ENCODE data around the gene HBS1L. TPM values are rescaled to one million over a fixed set of nuclear protein-coding genes. Genes with fewer than 3 reads are reported as not detected.

HBS1L gene
- total and polyA plus RNA-seq, 9 of the 15 experiments (the other 6 are each of a cell fraction or from before 2014, with no cell fraction given): 101 to 199 (median 145) TPM

DNA sequence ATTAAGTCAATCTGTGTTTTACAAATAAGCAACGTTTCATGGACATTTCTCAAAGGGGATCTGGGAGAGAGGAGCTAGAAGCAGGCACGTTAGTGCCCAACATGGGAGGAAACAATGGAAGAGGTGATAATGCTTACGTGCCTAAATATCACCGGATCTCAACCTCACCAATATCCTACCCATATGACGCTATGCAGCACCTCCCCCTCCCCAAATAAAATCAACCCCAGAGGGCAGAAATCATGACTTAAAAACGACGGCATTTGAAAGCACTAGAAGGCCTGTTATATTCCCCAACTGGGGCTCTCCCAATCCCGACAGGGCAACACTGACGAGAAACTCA is 425 bp downstream of the HBS1L start:
- ATAC-seq: peak; percentile 39
- Histone ChIP-seq H3K4me2 (ENCODE audit: insufficient read depth, low read length) (peak overlapping the region; percentile 89), H3K79me2 (ENCODE audit: control insufficient read depth, insufficient read depth, low read length) (peaks cover 63% of the 10 kb centered on the region), H3K27me3 (ENCODE audit: control insufficient read depth in 2 of 2, insufficient read depth in 2 of 2, low read length in 2 of 2) (no peaks in the 10 kb centered on the region), H3K9me3 (replicated peaks; ENCODE audit: control insufficient read depth, insufficient read depth, low read depth, low read length) (no peaks in the 10 kb centered on the region), H3K9ac (ENCODE audit: insufficient read depth in 1 of 2, low read depth in 2 of 2, low read length in 2 of 2) (peak overlapping the region; percentile 94 to 95), H3K9me1 (ENCODE audit: control insufficient read depth, insufficient read depth, low read length) (no peaks in the 10 kb centered on the region), H4K20me1 (replicated peaks; ENCODE audit: control insufficient read depth, insufficient read depth, low read length) (0 out of 2 replicates have a peak, but pooled peaks cover 3% of the 10 kb centered on the region), H3K27ac (ENCODE audit: extremely low read depth, low read depth, low read length) (peak overlapping the region; percentile 94), H3K36me3 (ENCODE audit: control insufficient read depth, insufficient read depth, low read length) (peaks cover 29% of the 10 kb centered on the region), H2AFZ (ENCODE audit: low read depth, low read length) (peak overlapping the region; percentile 82), H3K4me1 (replicated peaks in 1 of 2; ENCODE audit: control insufficient read depth in 2 of 2, insufficient read depth in 2 of 2, low read length in 2 of 2) (peaks cover 3 to 11% of the 10 kb centered on the region in 2 experiments; a peak in 4 of 5 replicates), H3K4me3 (peak overlapping the region; percentile 70)
- in situ Hi-C loops (cut with MboI) (no loop called here), intact Hi-C loops (cut with micrococcal nuclease) (loop anchor here (2.0 to 5.0 kb wide), 3 partner anchors 33 to 268 kb away; no protein-coding TSS in a partner anchor)
- CTCF ChIA-PET (ENCODE audit: low intra/inter-chr PET ratio): no interaction called here
- peak; percentile 22 to 53 (median 34) for DNase-seq (ENCODE audit: extremely low read depth in 1 of 4, low spot score in 3 of 4)
- 1% methylated on average over 9 of the region's 9 CpGs for WGBS (ENCODE audit: insufficient coverage, low coverage, missing lambda C conversion rate)
- peak; percentile 15 for FAIRE-seq
- POLR2A ChIA-PET: interaction anchor here (0.5 to 3.7 kb wide), 15 partner anchors 8 to 1236 kb away, joined by 3 to 36 read pairs (median 4); partner anchors contain the start of gene MYB
- BruUV-seq (replicated peaks): TSS peak; percentile 63
- peak; percentile 66 for TF ChIP-seq ZNF316 (IDR thresholded peaks at IDR 0.05)
- TF ChIP-seq DPF2 (IDR thresholded peaks at IDR 0.05): peak; percentile 26; the same call in 1 of the 2 replicates
- 0 out of 2 replicates have a peak, but pooled peaks have one; percentile 46 for TF ChIP-seq NR1H2 (CRISPR knock-in tag; IDR thresholded peaks at IDR 0.05)
- TF ChIP-seq TCF3 (CRISPR knock-in tag; IDR thresholded peaks at IDR 0.05): 0 out of 2 replicates have a peak, but pooled peaks have one; percentile 8
- TF ChIP-seq TARDBP (IDR thresholded peaks at IDR 0.05): 0 out of 2 replicates have a peak, but pooled peaks have one; percentile 4
- no peak for TF ChIP-seq ZNF174 (CRISPR knock-in tag; IDR thresholded peaks at IDR 0.05)
- no peak for TF ChIP-seq NR2C1 (IDR thresholded peaks at IDR 0.05)
- no peak for TF ChIP-seq NR2C1 (tag; IDR thresholded peaks at IDR 0.05)
- TF ChIP-seq, protein P1, sequence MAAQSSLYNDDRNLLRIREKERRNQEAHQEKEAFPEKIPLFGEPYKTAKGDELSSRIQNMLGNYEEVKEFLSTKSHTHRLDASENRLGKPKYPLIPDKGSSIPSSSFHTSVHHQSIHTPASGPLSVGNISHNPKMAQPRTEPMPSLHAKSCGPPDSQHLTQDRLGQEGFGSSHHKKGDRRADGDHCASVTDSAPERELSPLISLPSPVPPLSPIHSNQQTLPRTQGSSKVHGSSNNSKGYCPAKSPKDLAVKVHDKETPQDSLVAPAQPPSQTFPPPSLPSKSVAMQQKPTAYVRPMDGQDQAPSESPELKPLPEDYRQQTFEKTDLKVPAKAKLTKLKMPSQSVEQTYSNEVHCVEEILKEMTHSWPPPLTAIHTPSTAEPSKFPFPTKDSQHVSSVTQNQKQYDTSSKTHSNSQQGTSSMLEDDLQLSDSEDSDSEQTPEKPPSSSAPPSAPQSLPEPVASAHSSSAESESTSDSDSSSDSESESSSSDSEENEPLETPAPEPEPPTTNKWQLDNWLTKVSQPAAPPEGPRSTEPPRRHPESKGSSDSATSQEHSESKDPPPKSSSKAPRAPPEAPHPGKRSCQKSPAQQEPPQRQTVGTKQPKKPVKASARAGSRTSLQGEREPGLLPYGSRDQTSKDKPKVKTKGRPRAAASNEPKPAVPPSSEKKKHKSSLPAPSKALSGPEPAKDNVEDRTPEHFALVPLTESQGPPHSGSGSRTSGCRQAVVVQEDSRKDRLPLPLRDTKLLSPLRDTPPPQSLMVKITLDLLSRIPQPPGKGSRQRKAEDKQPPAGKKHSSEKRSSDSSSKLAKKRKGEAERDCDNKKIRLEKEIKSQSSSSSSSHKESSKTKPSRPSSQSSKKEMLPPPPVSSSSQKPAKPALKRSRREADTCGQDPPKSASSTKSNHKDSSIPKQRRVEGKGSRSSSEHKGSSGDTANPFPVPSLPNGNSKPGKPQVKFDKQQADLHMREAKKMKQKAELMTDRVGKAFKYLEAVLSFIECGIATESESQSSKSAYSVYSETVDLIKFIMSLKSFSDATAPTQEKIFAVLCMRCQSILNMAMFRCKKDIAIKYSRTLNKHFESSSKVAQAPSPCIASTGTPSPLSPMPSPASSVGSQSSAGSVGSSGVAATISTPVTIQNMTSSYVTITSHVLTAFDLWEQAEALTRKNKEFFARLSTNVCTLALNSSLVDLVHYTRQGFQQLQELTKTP (IDR thresholded peaks at IDR 0.05; ENCODE audit: low read depth in 1 of 2, partially characterized antibody in 2 of 2): peak in 1 of 2 experiments; percentile 67
- no peak for TF ChIP-seq ZNF695 (CRISPR knock-in tag; IDR thresholded peaks at IDR 0.05)
- TF ChIP-seq ZNF609 (CRISPR knock-in tag; IDR thresholded peaks at IDR 0.05; ENCODE audit: borderline replicate concordance): 0 out of 2 replicates have a peak, but pooled peaks have one; percentile 42
